ENCODE results near the gene SLC31A2.

DNA sequence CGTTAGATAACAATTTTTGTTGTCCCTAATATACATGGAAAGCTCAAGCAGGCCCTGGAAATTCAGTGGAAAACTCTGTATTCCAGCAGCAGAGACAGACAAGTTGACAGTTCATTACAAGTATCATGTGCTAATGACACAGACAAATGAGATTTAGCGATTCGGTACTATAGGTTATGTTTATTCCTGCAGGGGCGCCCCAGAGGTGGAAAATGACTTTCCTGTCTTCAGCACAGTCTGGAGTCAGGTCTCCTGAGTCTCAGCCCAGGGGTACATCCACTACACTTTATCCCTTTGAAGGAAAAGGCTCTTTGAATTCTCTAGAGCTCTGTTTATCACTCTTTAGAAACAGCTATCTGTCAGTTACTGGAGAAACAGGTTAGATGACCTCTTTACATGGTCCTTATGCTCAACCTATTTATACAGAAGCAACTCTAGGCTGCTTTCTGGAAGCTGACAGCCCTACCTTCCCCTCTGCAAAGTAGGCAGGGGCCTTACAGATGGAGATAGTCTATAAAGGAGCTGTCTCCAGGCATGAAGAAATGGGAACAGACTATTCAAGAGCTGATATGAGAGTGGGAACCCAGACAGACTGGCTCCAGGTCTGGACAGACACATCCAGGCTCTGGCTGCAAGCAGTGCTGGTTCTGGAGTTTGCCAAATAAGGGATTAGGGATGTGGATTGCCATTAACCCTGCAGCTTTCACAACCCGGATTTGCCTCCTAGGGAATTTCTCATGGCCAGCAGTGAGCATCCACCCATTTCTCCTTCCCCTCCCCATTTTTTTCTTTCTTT is 7.2 kb upstream of the SLC31A2 start:
- TF ChIP-seq ZNF274 (IDR thresholded peaks at IDR 0.05; ENCODE audit: low read length) (no peak), ZNF274 (tag by site-specific recombination; IDR thresholded peaks at IDR 0.05; ENCODE audit: borderline replicate concordance) (no peak), YY1 (tag by site-specific recombination; IDR thresholded peaks at IDR 0.05) (no peak)
- TF ChIP-seq, protein P1, sequence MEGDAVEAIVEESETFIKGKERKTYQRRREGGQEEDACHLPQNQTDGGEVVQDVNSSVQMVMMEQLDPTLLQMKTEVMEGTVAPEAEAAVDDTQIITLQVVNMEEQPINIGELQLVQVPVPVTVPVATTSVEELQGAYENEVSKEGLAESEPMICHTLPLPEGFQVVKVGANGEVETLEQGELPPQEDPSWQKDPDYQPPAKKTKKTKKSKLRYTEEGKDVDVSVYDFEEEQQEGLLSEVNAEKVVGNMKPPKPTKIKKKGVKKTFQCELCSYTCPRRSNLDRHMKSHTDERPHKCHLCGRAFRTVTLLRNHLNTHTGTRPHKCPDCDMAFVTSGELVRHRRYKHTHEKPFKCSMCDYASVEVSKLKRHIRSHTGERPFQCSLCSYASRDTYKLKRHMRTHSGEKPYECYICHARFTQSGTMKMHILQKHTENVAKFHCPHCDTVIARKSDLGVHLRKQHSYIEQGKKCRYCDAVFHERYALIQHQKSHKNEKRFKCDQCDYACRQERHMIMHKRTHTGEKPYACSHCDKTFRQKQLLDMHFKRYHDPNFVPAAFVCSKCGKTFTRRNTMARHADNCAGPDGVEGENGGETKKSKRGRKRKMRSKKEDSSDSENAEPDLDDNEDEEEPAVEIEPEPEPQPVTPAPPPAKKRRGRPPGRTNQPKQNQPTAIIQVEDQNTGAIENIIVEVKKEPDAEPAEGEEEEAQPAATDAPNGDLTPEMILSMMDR (tag by site-specific recombination; IDR thresholded peaks at IDR 0.05), result no peak

Data from HEK293 (cell line).